Measurements from ENCODE around the gene POLR2E.

POLR2E gene

DNA sequence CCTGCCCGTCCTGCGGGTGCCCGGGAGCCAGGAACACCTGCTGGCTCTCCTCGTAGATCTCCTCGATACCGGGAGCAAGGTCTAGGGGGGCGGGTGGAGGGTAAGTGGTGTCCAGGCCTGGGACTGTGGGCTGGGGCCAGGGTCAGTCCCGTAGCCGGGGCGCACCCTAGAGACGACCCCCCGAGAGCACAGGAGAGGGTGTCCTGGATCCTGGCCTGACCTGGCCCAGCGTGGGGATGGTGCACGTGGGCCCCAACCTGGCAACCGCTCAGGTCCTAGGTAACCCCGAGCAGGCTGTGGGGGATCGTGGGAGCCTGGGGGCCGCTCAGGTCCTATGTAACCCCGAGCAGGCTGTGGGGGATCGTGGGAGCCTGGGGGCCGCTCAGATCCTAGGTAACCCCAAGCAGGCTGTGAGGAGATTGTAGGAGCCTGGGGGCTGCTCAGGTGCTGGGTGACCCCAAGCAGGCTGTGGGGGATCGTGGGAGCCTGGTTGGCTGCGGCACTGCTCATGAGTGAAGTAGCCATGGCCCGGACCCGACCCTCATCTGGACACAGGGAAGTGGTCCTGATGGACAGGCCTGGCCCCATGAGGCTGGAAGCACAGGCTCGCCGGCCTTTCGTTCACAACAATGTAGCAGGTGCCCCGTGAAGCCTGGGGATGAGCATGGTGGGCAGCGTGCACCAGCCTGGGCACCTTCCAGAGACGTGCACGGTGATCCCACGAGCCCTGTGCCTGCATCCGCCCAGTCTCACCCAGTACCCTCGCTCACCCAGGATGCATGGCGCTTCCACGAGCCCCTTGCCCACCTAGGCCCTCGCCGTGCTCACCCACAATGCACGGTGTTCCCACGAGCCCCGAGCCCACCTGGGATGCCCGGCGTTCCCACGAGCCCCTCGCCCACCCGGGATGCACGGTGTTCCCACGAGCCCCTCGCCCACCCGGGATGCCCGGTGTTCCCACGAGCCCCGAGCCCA is 14.8 kb upstream of the POLR2E start:
- DNase-seq = no peak

DNA sequence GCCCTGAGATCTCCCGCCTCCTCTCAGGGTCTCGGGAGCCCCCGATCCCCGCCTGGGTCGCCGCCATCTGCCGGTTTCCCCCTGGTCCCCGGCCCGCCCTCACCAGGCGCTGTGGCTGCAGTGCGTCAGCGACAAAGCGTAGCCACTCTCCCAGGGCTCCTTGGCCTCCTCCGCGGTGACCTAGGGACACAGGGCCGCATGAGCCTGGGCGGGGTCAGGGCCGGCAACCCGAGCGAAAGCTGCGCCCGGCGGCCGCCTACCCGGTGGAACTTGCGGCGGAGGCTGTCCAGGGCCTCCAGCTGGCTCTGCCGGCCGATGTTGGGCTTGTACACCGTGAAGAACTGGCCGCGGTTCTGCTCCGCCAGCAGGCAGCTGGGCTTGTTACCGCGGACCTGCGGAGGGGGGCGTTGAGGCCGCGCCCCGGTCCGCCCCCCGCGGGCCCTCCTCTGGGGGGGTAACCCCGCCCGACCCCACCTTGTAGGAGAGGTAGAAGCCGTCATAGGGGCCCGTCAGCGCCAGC is 13.9 kb upstream of the POLR2E start:
- DNase-seq = no peak

DNA sequence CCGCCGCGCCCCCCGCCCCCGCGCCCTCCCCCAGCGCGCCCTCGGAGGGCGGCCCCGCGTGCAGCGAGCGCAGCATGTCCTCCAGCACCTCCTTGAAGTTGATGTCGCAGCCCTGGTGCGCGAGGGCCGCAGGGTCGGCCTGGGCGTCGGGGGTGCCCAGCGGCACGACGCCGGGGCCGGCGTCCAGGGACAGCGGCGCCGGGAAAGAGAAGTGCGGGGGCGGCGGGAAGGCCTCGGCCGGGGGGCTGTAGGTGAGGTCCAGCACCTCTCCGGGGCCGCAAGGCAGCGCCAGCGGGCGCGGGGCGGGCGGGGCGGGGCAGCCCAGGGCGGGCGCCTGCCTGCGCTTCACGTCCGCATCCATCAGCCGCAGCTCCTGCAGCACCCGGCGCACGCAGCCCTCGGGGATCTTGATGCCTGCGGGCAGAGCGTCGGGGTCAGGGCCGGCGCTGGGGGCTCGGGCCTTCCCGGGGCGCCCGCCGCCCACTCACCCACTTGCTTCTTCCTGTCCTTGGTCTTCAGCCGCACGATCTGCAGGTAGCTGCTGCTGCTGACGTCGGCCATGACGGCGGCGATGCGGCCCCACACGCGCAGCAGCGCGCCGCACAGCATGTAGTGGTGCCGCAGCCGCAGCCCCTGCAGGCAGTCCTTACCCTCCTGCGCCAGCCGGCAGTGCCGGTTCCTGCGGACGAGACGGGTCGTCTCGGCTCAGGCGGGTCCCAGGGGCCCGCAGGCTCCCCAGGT is 13.3 kb upstream of the POLR2E start:
- DNase-seq = no peak

DNA sequence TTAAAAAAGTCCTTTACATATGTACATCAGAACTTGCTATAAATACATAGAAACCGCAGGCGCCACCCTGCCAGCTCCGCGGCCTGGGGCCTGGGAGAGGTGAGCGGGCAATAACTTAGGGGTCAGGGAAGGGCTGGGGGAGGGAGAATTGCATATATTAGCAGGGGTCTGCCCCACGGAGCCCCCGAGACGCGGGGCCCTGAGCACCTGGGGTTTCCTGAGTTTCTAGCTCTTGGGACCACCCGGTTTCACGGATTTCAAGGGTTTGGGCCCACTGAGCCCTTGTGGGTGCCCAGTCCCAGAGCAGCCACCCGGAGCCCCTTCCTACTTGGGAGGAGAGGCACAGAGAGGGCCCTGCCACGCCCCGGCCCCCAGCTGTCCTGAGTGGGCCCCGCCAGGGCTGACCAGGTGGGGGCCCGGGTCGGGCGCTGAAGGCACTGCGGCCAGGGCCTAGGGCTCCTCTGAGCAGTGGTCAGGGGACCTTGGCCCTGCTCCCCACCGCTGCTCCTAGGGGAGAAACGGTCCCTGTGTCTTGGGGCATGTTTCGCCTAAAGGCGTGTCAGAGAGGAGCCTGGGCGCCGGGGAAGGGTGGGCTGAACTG is 12.6 kb upstream of the POLR2E start:
- no peak for DNase-seq

GRCh38 chr19:1106841-1107660 is 11.9 kb upstream of the POLR2E start:
- no peak for DNase-seq

- DNase-seq = no peak
These were observed 11.0 kb upstream of the POLR2E start for GRCh38 chr19:1105873-1106840.

GRCh38 chr19:1105008-1105872 is 10.1 kb upstream of the POLR2E start:
- no peak for DNase-seq

- peak; percentile 71 to 73 for DNase-seq
These were observed 9.3 kb upstream of the POLR2E start for GRCh38 chr19:1104311-1105007.

DNA sequence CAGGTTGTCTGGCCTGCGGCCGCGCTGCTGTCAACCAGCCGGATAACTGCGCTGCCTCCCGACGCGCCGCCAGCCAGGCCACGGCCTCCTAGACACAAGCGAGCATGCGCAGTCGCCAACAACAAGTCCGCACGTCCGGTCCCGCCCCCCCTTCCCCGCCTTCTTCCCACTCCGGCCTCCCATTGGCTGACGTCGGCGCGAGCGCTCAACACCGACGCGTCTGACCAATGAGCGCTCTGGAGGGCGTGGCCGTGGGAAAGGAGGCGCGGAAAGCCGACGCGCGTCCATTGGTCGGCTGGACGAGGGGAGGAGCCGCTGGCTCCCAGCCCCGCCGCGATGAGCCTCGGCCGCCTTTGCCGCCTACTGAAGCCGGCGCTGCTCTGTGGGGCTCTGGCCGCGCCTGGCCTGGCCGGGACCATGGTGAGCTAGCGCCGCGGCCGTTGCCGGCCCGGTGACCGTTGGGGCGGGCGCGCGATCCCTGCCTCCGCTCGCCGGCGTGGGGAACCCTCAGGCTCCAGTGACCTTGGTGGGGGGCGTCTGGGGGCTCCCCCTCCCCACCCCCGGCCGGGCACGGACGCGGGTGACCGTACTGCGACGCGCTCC is 8.6 kb upstream of the POLR2E start, which contains the start of gene GPX4:
Gene GPX4, plus strand, starts transcription at position 287 of the 603 bp plus-strand sequence. Its CDS starts 50 bp downstream, at position 337.
- peak; percentile 98 to 99 for DNase-seq

DNA sequence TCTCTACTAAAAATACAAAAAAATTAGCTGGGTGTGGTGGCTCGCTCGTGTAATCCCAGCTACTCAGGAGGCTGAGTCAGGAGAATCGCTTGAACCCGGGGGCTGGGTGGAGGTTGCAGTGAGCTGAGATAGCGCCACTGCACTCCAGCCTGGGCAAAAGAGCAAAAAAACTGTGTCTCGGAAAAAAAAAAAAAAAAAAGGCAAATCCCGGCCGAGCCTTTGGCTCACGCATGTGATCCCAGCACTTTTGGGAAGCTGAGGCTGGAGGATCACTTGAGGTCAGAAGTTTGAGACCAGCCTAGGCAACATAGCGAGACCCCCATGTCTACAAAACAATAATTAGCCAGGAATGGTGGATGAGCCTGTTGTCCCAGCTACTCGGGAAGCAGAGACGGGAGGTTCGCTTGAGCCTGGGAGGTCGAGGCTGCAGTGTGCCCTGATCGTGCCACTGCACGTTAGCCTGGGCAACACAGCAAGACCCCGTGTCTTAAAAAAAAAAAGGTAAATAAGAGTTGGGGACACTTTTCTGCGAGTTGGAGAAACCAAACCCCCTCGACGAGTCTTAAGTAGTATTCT is 8.0 kb upstream of the POLR2E start:
- DNase-seq = no peak

GRCh38 chr19:1102407-1103131 is 7.4 kb upstream of the POLR2E start:
- no peak for DNase-seq

- no peak for DNase-seq
These were observed 6.1 kb upstream of the POLR2E start for GRCh38 chr19:1101337-1101698.

DNA sequence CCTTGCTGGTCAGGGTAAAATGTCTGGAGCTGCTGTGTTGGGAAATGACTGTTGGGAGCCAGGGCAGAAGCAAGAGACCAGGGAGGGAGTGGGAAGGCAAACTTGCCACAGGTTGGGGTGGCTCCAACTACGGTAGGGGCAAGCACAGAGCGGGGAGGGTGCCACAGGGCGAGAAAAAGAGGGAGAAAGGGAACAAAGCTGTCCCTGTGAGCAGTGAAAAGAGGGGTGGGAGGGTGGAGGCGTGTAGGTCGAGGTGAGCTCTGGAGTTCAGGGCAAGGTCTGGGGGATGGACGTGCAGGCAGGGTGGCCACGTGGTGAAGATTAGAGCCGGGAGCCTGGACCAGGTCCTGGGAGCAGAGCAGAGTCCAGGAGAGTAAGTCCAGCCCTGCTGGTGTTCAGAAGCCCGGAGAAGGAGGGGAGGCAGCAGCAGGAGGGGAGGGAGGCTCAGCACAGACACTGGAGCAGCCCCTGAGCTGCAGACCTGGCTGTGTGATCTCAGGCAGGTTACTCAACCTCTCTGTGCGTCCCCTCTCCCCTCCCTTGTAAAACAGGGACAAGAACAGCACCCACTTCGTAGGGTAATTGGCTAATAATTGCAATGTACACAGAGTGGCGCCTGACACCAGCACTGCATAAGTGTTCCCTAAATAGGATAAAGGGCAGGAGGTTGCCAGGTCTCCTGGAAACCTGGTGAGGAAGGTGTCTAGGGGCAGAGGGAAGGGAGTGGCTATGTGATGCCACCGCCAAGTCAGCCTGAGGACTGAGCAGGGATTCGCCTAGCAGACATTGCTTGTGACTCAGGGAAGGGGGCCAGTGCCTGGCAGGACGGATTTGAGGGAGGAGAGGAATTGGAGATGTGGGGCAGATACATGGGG is 3.2 kb upstream of the POLR2E start:
- DNase-seq = peak in 1 of 2 experiments; percentile 23

- DNase-seq = no peak
These were observed 2.6 kb upstream of the POLR2E start for GRCh38 chr19:1097810-1098176.

DNA sequence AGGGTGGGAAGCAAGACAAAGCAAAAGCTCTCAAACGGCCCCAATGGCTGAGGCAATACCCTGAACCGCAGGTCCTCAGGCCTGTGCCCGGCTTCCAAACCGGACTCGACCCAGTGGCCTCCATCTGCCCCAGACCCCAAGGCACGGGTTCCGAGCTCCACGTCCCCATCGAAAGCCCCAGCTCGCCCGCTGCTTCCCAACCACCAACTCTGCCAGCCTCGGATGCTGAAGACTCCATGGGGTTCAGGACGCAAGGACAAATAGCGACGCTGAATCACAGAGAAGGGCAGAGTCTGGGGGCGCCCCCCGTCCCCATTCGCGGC is 559 bp downstream of the POLR2E start:
- no peak for DNase-seq

- DNase-seq = no peak
These were observed 1.2 kb downstream of the POLR2E start for GRCh38 chr19:1093811-1094553.

Data from NCI-H2081 (cell line).